Activated naive CD4-positive, alpha-beta T cell treated with anti-CD3 and anti-CD28 coated beads, Interleukin-2, amount 50 U/mL, for 72 hours (primary cell): ENCODE measurements around the gene RXRG. TPM values are rescaled to one million over a fixed set of nuclear protein-coding genes. Genes with fewer than 3 reads are reported as not detected.

Experiments used
- ATAC-seq, 2 donors: fragments of 150-1000 bp; cut with Tn5 transposase; 2 replicates each; pipeline ENCODE4 v1.10.0; 2021; ENCODE audit warnings: mild to moderate bottlenecking in 2 of 2, moderate library complexity in 2 of 2
- DNase-seq, 2 donors: peaks; one replicate each; pipeline ENCODE4 v3.0.0; 2021 to 2022; ENCODE audit warnings: low spot score in 2 of 2
- H3K27ac Mint-ChIP-seq, 2 donors: one replicate each; pipeline ENCODE4 v1.8.0; 2022; ENCODE audit warnings: mild to moderate bottlenecking in 2 of 2, mixed read lengths in 2 of 2
- H3K36me3 Mint-ChIP-seq, 2 donors: one replicate each; pipeline ENCODE4 v1.8.0; 2022; ENCODE audit warnings: mixed read lengths in 2 of 2
- H3K9me3 Mint-ChIP-seq, 2 donors: one replicate each; pipeline ENCODE4 v1.8.0; 2022; ENCODE audit warnings: mixed read lengths in 2 of 2
- total RNA-seq, 2 donors: library from RNA; stranded (reverse); gene quantifications; one replicate each; pipeline ENCODE4 v1.2.3, GENCODE V29; 2022

RXRG gene
- total RNA-seq, 2 donors from 2014 or later = 0.11 TPM; not detected in 1

GRCh38 chr1:165425621-165426020 lies 19.3 kb downstream of the RXRG start:
- H3K9me3 Mint-ChIP-seq = no peaks in the 10 kb centered on the region
- no peaks in the 10 kb centered on the region for H3K36me3 Mint-ChIP-seq
- ATAC-seq = no peak
- no peak for DNase-seq
- peak overlapping the region in 1 of 2 donors; percentile 83 for H3K27ac Mint-ChIP-seq

- DNase-seq = no peak
- H3K27ac Mint-ChIP-seq = peak overlapping the region in 1 of 2 donors; percentile 83
- ATAC-seq = peak; percentile 71 to 87
- no peaks in the 10 kb centered on the region for H3K36me3 Mint-ChIP-seq
- no peaks in the 10 kb centered on the region for H3K9me3 Mint-ChIP-seq
Observed at GRCh38 chr1:165424454-165425216, 20.3 kb downstream of the RXRG start.

GRCh38 chr1:165423136-165423535 lies 21.8 kb downstream of the RXRG start:
- no peaks in the 10 kb centered on the region for H3K9me3 Mint-ChIP-seq

DNA sequence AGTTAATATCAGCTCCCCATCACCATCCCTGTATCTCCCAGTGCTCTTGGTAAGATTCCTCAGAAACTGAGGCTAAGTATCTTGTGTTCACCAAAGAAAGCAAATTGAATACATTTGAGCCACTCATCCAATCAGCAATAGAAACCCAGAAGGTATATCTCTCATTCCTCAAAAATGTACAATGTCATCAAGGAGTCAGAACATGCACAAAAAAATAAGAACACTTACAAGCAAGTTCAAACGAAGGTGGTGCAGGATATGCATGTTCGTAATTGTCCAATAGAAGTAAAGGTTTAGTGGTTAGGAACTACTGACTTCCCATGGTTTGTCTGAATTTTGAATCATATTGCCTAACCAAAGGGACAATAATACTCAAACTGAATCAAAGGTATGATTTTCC lies 24.3 kb downstream of the RXRG start:
- no peak for ATAC-seq
- Mint-ChIP-seq H3K27ac (no peak overlapping the region), H3K36me3 (no peaks in the 10 kb centered on the region), H3K9me3 (no peaks in the 10 kb centered on the region)
- DNase-seq = no peak

More at GRCh38 chr1:165423136-165423535, 21.8 kb downstream of the RXRG start:
- no peaks in the 10 kb centered on the region for H3K36me3 Mint-ChIP-seq
- H3K27ac Mint-ChIP-seq = no peak overlapping the region
- DNase-seq (no peak), ATAC-seq (no peak)

GRCh38 chr1:165419839-165420238 lies 25.1 kb downstream of the RXRG start:
- no peaks in the 10 kb centered on the region for H3K9me3 Mint-ChIP-seq
- ATAC-seq (no peak), DNase-seq (no peak)
- peaks cover 0 to 4% of the 10 kb centered on the region in 2 donors for H3K36me3 Mint-ChIP-seq
- no peak overlapping the region for H3K27ac Mint-ChIP-seq

DNA sequence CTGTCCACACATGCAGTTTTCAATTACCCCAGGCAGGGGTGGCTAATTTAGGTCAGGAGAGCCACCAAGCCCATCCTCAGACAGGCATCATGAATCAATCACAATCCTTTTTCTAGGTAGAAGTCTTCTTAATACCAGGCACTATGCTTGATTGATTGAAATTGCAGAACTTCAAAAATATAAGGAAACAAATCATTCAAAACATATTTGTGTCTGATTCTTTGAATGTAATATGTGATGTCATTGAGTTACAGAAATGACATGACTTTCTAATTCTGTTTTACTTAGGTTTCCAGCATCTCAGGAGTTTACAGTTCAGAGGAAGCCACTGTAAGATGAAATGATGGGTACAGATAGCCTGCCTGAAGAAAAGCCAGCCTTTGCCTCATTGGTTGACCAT lies 26.7 kb downstream of the RXRG start:
- ATAC-seq = no peak
- H3K9me3 Mint-ChIP-seq = no peaks in the 10 kb centered on the region
- H3K27ac Mint-ChIP-seq = no peak overlapping the region
- peaks cover 0 to 6% of the 10 kb centered on the region in 2 donors for H3K36me3 Mint-ChIP-seq
- DNase-seq = no peak

GRCh38 chr1:165416876-165417275 lies 28.1 kb downstream of the RXRG start:
- Mint-ChIP-seq H3K27ac (no peak overlapping the region), H3K36me3 (peaks cover 0 to 6% of the 10 kb centered on the region in 2 donors), H3K9me3 (no peaks in the 10 kb centered on the region)
- ATAC-seq (no peak), DNase-seq (no peak)

- Mint-ChIP-seq H3K27ac (no peak overlapping the region), H3K36me3 (peaks cover 0 to 6% of the 10 kb centered on the region in 2 donors), H3K9me3 (no peaks in the 10 kb centered on the region)
- ATAC-seq = no peak
- DNase-seq = no peak
Observed at GRCh38 chr1:165415068-165415467, 29.9 kb downstream of the RXRG start.

DNA sequence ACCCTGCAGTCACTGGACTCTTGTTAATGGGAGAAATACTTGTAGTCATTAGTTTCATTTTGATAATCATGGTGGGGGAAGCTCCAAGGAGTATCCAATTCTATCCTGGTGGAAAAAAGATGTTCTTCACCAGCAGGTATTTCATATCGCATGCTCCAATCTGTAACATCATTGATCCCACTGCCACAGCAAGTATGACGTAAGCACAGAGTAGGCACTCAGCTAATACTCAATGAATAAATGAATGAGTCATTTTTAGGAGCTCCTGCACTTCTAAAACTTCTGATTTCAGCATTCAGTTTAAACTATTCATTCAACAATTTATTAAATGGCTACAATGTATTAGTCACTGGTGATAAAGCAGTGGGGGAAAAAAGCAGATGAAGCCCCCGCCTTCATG lies 30.3 kb downstream of the RXRG start:
- DNase-seq (no peak), ATAC-seq (no peak)
- H3K36me3 Mint-ChIP-seq = peaks cover 0 to 6% of the 10 kb centered on the region in 2 donors
- no peak overlapping the region for H3K27ac Mint-ChIP-seq
- H3K9me3 Mint-ChIP-seq = no peaks in the 10 kb centered on the region

GRCh38 chr1:165411396-165411795 lies 33.5 kb downstream of the RXRG start:
- peaks cover 0 to 6% of the 10 kb centered on the region in 2 donors for H3K36me3 Mint-ChIP-seq
- no peak for ATAC-seq
- no peak for DNase-seq
- H3K27ac Mint-ChIP-seq = no peak overlapping the region
- no peaks in the 10 kb centered on the region for H3K9me3 Mint-ChIP-seq

DNA sequence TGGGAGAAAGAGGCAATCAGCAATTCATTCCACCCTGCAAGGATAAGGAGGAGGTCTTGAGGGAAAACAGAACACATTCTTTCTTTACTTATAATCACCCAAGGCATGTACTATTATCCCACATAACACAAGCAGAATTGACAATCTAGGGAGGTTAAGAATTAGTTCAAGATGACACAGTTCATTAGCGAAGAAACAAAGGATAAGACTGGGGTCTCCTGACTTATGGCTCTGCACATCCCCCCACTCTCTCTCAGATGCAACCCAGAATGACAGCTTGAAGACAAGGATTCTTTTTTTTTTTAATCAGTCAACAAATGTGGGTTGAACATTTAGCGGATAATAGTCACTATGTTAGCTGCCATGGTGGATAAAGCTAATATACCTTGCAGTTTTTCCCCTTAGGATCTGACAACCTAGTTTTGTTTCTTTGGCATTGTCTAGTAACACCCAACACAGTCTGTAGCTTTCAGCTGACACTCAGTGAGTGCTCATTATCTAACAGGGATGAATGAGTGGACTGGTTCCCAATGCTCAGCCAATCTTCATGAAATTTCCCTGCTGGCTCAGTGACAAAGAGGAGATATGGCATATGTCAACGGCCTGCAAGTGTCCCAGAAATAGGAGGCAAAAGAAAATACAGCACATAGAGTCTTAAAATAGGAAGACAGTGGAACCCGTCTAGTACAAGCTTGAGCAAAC lies 35.1 kb downstream of the RXRG start:
- H3K27ac Mint-ChIP-seq = no peak overlapping the region
- H3K36me3 Mint-ChIP-seq = peaks cover 0 to 1% of the 10 kb centered on the region in 2 donors
- DNase-seq (no peak), ATAC-seq (no peak)
- no peaks in the 10 kb centered on the region for H3K9me3 Mint-ChIP-seq

DNA sequence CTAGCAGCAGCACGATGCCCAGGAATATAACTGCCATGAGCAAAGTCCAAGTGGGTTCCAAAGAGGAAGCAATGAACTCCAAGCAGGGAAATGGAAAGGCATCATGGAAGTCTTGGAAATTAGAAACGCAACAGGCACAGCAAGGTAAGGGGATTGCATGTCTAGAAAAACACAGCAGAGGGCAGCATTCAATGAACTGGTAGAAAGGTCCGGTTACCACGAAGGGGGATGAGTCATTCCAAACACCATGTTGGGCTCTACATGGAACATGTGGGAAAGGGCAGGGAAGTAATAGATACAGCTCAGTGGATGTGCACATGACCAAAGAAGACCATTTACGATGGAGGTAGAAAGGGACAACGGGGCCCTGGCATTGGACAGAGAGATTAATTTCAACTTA lies 36.4 kb downstream of the RXRG start:
- no peak for DNase-seq
- H3K27ac Mint-ChIP-seq = no peak overlapping the region
- H3K9me3 Mint-ChIP-seq = no peaks in the 10 kb centered on the region
- H3K36me3 Mint-ChIP-seq = no peaks in the 10 kb centered on the region
- peak in 1 of 2 donors; percentile 74 for ATAC-seq

- no peak for ATAC-seq
- no peak overlapping the region for H3K27ac Mint-ChIP-seq
Observed at GRCh38 chr1:165407398-165407797, 37.5 kb downstream of the RXRG start.

GRCh38 chr1:165403835-165404482 lies 41.0 kb downstream of the RXRG start:
- Mint-ChIP-seq H3K36me3 (no peaks in the 10 kb centered on the region), H3K9me3 (no peaks in the 10 kb centered on the region), H3K27ac (no peak overlapping the region)
- ATAC-seq = peak; percentile 29 to 75
- DNase-seq = peak in 1 of 2 donors; percentile 36

More at GRCh38 chr1:165407398-165407797, 37.5 kb downstream of the RXRG start:
- DNase-seq = no peak
- Mint-ChIP-seq H3K36me3 (no peaks in the 10 kb centered on the region), H3K9me3 (no peaks in the 10 kb centered on the region)

GRCh38 chr1:165402517-165403111 lies 42.3 kb downstream of the RXRG start:
- ATAC-seq = no peak
- DNase-seq = no peak
- H3K36me3 Mint-ChIP-seq = no peaks in the 10 kb centered on the region
- no peak overlapping the region for H3K27ac Mint-ChIP-seq
- no peaks in the 10 kb centered on the region for H3K9me3 Mint-ChIP-seq

DNA sequence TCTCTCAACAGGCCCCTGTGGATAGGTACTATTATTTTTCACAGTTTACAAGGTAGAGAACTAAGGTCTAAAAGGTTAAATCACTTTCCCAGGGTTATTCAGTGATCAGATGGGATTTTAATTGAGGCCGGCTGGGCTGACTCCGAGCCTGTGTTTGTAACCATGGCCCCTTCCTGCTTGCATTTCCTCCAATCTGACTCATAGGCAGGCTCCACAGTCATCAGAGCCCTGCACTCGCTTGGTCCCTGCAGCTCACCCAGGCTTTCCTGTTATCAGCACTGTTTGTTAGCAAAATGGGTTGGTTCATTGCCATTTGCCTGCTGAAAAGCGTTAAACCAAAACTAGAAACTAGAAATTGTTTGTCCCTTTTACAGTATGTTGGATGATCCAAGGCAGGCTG lies 47.0 kb downstream of the RXRG start:
- DNase-seq (no peak), ATAC-seq (peak; percentile 40 to 70)
- no peaks in the 10 kb centered on the region for H3K36me3 Mint-ChIP-seq
- H3K9me3 Mint-ChIP-seq = no peaks in the 10 kb centered on the region
- no peak overlapping the region for H3K27ac Mint-ChIP-seq

GRCh38 chr1:165395901-165396300 lies 49.0 kb downstream of the RXRG start:
- Mint-ChIP-seq H3K36me3 (no peaks in the 10 kb centered on the region), H3K9me3 (no peaks in the 10 kb centered on the region), H3K27ac (no peak overlapping the region)
- DNase-seq (no peak), ATAC-seq (no peak)
